DMS114 treated with DMSO at 0.1 percent for 48 hours (cell line): ENCODE data around the gene CREBZF.

Experiments
- DNase-seq: peaks from one replicate; lab custom pipeline; 2025; ENCODE audit not compliant: unreplicated experiment; lab: John Stamatoyannopoulos, UW

The CREBZF gene, protein sequence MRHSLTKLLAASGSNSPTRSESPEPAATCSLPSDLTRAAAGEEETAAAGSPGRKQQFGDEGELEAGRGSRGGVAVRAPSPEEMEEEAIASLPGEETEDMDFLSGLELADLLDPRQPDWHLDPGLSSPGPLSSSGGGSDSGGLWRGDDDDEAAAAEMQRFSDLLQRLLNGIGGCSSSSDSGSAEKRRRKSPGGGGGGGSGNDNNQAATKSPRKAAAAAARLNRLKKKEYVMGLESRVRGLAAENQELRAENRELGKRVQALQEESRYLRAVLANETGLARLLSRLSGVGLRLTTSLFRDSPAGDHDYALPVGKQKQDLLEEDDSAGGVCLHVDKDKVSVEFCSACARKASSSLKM

DNA sequence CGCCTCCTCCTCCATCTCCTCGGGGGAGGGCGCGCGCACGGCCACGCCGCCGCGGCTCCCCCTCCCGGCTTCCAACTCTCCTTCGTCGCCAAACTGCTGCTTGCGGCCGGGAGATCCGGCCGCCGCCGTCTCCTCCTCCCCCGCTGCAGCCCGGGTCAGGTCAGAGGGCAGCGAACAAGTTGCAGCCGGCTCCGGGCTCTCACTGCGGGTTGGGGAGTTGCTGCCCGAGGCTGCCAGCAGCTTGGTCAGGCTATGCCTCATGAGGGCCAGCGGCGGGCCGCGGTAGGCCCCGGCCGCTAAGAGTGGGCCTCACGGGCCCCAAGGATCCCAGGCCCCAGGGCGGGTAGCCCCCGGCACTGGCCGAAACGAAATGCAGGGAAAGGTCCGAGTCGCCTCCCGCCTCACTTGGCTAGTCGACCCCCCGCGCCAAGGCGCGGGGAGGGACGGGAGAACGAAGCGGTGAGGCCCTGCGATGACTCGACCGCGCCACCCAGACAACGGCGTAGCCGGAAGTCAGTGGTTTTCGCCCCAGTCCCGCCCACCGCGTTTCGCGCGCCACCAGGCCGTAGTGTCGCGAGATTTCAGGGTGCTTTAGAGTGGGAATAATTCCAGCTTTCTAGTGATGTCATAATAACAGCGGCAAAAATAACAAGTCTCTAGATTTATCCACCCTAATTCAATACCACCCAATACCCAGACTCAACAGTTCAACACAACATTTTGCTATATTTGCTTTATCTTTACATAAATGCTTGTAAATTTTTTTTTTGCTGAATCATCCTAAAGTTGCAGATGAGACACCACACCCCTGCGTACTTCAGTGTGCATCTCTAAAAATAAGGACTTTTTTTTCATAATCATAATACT lies at the start of gene CREBZF:
CREBZF (minus strand) TSS at position 515 of the 867 bp plus-strand sequence; CDS start at position 261, 254 bp downstream.
- DNase-seq = peak; percentile 84

GRCh38 chr11:85712953-85713352 lies 48.0 kb upstream of the CREBZF start:
- no peak for DNase-seq

DNA sequence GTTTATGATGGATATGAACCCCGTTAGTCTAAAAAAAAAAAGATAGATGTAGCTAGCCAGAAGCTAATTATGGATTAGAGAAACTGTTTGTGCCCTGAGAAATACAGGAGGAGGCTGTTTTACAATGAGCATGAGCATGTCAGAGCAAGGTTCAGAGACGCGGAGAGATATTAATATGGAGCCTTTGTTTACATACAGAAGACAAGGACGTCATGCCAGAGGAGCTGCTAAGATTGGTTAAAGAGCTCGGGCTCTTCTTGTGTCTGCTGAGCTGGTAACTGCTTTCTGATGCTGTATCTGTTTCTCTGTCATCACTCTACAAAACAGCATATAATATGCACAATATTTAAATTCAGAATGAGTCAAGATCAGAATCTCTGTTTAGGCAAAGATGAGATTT lies 46.0 kb upstream of the CREBZF start:
- no peak for DNase-seq

- no peak for DNase-seq
Measured at GRCh38 chr11:85709941-85710702, 45.2 kb upstream of the CREBZF start.

GRCh38 chr11:85705800-85706199 lies 40.9 kb upstream of the CREBZF start:
- no peak for DNase-seq

DNA sequence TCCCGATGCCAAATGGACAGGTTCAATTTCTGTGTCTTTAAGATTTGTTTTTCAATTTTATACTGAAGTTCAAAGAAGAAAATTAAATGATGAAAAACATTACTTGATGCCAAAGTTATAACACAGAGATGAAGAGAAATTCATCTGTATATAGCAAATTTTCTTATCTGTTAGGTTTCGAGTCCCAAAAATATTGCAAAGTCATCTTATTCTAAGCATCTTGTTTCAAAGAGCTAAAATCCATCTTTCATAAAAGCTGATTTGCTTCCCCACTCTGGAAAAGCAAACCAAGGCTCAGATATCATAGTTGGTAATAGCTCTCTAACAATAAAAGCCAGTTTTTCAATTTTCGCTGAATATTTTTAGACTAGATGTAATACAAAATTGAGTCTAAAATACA lies 40.0 kb upstream of the CREBZF start:
- DNase-seq = no peak

DNA sequence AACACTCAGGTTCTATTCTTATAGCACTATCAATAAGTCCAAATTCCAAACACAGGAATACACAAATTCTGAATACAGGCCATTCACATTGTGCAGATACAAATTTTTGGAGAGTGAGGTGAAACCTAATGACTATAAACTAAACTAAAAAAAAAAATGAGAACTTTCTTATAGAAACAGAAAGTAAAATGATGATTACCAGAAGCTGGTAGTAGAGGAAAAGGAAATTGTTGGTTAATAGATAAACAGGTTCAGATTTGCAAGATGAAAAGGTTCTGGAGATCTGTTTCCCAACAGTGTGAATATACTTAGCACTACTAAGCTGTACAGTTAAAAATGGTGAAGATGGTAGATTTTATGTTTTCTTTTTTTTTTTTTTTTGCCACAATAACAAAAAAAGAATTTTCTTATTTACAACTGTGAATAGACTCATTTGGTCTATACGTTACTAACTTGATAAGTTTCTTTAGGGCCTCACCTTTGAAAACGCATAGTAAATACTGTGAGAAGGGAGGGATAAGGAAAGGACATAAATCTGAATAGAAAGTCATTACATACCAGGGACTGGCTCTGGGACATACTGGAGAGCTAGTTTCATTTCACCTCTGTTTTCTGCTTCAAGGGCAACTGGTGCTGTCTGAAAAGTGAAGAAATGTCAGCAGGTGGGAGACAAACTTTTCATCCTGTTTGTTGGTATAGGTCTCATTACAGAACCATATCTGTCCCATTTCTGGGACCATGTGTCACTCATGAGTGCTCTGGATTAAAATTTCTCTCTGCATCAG lies 35.2 kb upstream of the CREBZF start:
- no peak for DNase-seq

DNA sequence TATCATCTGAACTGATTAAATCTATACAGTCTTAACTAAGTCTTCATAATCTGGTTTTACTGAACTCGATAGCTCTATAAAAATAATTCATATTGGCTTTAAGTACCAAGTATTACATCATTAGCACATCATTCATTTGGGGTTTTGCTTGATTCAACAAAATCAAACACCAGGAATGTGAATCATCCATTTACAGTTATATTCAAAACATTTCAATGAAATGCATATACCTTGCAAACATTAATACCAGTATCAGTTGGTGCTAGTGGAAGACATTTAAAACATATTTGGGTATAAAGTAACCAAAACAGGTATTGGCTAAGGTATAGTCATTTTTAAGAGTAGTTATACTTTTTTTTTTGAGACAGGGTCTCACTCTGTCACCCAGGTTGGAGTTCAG lies 33.3 kb upstream of the CREBZF start:
- no peak for DNase-seq

GRCh38 chr11:85697747-85698146 lies 32.8 kb upstream of the CREBZF start:
- DNase-seq = no peak

DNA sequence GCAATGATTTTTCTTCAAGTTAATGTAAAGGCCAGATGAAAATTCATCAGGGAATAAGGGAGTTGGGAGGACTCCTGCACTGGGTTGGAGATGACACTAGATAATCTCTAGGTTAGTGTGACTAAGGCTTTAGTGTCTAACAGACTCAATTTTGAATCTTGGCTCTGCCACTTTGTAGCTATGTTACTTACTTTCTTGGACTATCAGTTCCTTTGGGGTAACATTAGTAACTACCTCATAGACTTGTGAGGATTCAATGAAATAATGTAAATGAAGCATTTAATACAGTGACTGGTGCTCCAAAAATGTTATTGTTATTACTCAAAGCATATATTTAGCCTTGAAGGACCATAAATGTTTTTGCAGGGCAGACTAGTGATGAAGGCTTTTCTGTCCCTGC lies 30.6 kb upstream of the CREBZF start:
- no peak for DNase-seq

GRCh38 chr11:85694385-85694980 lies 29.6 kb upstream of the CREBZF start:
- DNase-seq = peak; percentile 17

DNA sequence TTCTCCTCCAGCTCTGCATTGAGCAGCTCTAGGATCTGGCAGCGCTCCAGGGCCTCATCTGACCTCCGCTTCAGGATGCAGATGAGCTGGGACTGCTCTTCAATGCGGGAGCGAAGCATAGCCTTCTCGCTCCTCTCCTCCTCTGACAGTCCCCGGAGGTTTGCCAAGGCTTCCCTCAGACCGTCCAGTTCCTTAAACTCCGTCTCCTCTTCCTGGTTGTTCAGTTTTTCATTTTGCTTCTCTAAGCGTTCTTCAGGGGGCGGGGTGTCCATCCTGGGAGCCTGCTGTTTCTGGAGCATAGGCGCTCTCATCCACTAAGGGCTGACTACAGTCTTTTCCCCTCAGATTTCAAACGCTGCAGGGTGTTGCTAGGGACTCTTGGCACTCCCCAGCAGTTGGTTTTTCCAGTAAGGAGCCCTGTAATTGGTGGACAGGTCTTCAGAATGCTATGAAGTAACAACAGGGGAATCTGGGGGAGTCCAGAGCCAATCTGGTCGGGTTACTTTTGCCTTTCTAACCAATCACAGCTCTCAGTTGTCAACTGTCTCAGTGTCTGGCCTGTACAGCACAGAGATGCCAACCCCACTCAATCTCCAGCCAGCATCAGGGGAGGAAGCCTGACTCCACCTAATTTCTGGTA lies 21.0 kb upstream of the CREBZF start, which contains the start of gene CCDC89:
CCDC89 (minus strand) TSS at position 376 of the 640 bp plus-strand sequence; CDS start at position 311, 65 bp downstream.
- DNase-seq = peak; percentile 92

DNA sequence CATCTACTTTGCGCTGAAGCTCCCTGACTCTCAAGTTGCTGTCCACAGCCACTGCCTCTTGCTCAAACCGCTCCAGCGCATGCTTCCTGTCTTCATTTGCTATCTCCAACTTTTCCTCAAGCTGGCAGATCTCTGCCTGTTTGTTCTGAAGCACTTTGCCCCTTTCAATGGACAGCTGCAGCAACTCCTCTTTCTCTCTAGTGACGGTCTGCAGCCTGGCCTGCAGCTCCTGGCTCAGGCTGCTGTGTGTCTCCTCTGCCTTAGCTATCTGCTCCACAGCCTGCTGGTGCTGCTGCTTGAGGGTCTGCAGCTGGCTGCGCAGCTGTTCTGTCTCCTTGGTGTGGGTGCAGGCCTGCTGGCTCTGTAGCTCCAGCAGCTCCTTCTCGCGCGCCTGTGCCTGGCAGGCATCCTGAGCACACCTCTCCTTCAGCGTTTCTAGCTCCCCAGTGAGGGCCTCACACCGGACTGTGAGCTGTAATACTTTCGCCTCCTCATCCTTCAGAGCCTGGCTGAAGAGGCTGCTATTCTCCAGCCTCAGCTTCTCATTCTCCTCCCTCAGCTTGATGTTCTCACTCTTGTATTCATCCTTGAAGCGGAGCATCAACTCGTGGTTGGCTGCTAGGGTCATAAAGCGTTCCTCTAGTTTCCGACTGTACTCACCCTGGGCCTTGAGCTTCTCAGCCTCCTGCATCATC lies 20.3 kb upstream of the CREBZF start:
- DNase-seq = peak; percentile 19

GRCh38 chr11:85682330-85683305 lies 17.7 kb upstream of the CREBZF start:
- DNase-seq = peak; percentile 31

- DNase-seq = no peak
Measured at GRCh38 chr11:85680897-85681296, 16.0 kb upstream of the CREBZF start.

GRCh38 chr11:85679576-85679975 lies 14.6 kb upstream of the CREBZF start:
- DNase-seq = no peak

- no peak for DNase-seq
Measured at GRCh38 chr11:85673393-85673792, 8.5 kb upstream of the CREBZF start.
